CD14-positive monocyte (primary cell): ENCODE measurements around the gene TMTC2. TPM values are rescaled to one million over a fixed set of nuclear protein-coding genes. Genes with fewer than 3 reads are reported as not detected.
"Not testable (repeated sequence)": the region's sequence is repeated elsewhere in the genome, so short reads cannot be mapped to it uniquely, and the experiment has no call there.

ENCODE experiments used
- DNase-seq, 3 donors: peaks; one replicate each; pipeline ENCODE4 v3.0.0-alpha.2; 2011 to 2022
- H2AFZ ChIP-seq: 2 replicates; pipeline ENCODE4 v1.6.0; 2012; ENCODE audit warnings: mild to moderate bottlenecking, low read depth, low read length, inconsistent platforms; ENCODE audit not compliant: insufficient read depth, poor library complexity, severe bottlenecking
- H3K27ac ChIP-seq, 2 donors: 1 replicate in 1 of 2; 2 replicates in 1 of 2; pipeline ENCODE4 v1.5.1; 2012 to 2013; ENCODE audit warnings: low read length in 2 of 2, control low read depth in 1 of 2, inconsistent platforms in 1 of 2, low read depth in 1 of 2, mild to moderate bottlenecking in 1 of 2
- H3K27me3 ChIP-seq, 2 donors: one replicate each; pipeline versions ENCODE4 v1.6.0 to v1.6.1; 2011 to 2013; ENCODE audit warnings: low read length in 2 of 2; ENCODE audit not compliant: control insufficient read depth in 2 of 2, insufficient read depth in 2 of 2
- H3K36me3 ChIP-seq, 2 donors: replicated peaks in 1 of 2; 1 replicate in 1 of 2; 2 replicates in 1 of 2; pipeline versions ENCODE4 v1.5.1 to v1.6.1; 2012 to 2013; ENCODE audit warnings: low read length in 2 of 2, control low read depth in 1 of 2, inconsistent platforms in 1 of 2, mild to moderate bottlenecking in 1 of 2; ENCODE audit not compliant: insufficient read depth in 2 of 2, control insufficient read depth in 1 of 2
- H3K4me1 ChIP-seq, 2 donors: 1 replicate in 1 of 2; 2 replicates in 1 of 2; pipeline versions ENCODE4 v1.5.1 to v1.6.1; 2012 to 2013; ENCODE audit warnings: low read length in 2 of 2, control low read depth in 1 of 2, inconsistent platforms in 1 of 2, mild to moderate bottlenecking in 1 of 2, moderate library complexity in 1 of 2; ENCODE audit not compliant: insufficient read depth in 2 of 2, control insufficient read depth in 1 of 2
- H3K4me2 ChIP-seq: replicated peaks from 2 replicates; pipeline ENCODE3; 2012; ENCODE audit warnings: low read length, moderate library complexity, mild to moderate bottlenecking; ENCODE audit not compliant: poor library complexity, severe bottlenecking; ENCODE audit errors: extremely low read depth
- H3K4me3 ChIP-seq, 3 experiments: fragments of 200-600 bp in 1 of 3; sonication (generic) in 1 of 3; replicated peaks in 1 of 3; 1 replicate in 2 of 3; 2 replicates in 1 of 3; pipeline ENCODE4 v1.5.1; 2011 to 2013; ENCODE audit warnings: low read length in 3 of 3, mild to moderate bottlenecking in 3 of 3, control low read depth in 2 of 3, low read depth in 2 of 3, inconsistent platforms in 1 of 3, moderate library complexity in 1 of 3
- H3K79me2 ChIP-seq: 2 replicates; pipeline ENCODE4 v1.6.0; 2012; ENCODE audit warnings: mild to moderate bottlenecking, control low read depth, inconsistent platforms, low read length, moderate library complexity; ENCODE audit not compliant: insufficient read depth
- H3K9ac ChIP-seq: 2 replicates; pipeline ENCODE4 v1.6.0; 2017; ENCODE audit warnings: low read length, mild to moderate bottlenecking; ENCODE audit not compliant: insufficient read depth, poor library complexity, severe bottlenecking
- H3K9me3 ChIP-seq, 2 donors: replicated peaks in 1 of 2; 1 replicate in 1 of 2; 2 replicates in 1 of 2; pipeline versions ENCODE4 v1.5.1 to v1.6.1; 2012 to 2013; ENCODE audit warnings: low read length in 2 of 2, control low read depth in 1 of 2; ENCODE audit not compliant: control insufficient read depth in 1 of 2, insufficient read depth in 1 of 2
- H4K20me1 ChIP-seq: 2 replicates; pipeline ENCODE4 v1.6.0; 2012; ENCODE audit warnings: mild to moderate bottlenecking, low read length, control low read depth, moderate library complexity; ENCODE audit not compliant: insufficient read depth
- H3K27ac Mint-ChIP-seq, 7 donors: one replicate each; pipeline ENCODE4 v1.8.0; 2020; ENCODE audit warnings: mild to moderate bottlenecking in 7 of 7, mixed read lengths in 7 of 7, moderate library complexity in 6 of 7, inconsistent platforms in 2 of 7
- H3K27me3 Mint-ChIP-seq, 3 donors: one replicate each; pipeline ENCODE4 v1.8.0; 2021 to 2022; ENCODE audit warnings: low read depth in 3 of 3, mild to moderate bottlenecking in 3 of 3, mixed read lengths in 3 of 3, moderate library complexity in 3 of 3, inconsistent platforms in 1 of 3
- H3K36me3 Mint-ChIP-seq, 2 donors: one replicate each; pipeline ENCODE4 v1.8.0; 2020; ENCODE audit warnings: mixed read lengths in 2 of 2, inconsistent platforms in 1 of 2, mild to moderate bottlenecking in 1 of 2
- H3K4me1 Mint-ChIP-seq: one replicate; pipeline ENCODE4 v1.8.0; 2020; ENCODE audit warnings: mild to moderate bottlenecking, mixed read lengths
- H3K4me3 Mint-ChIP-seq, 2 donors: one replicate each; pipeline ENCODE4 v1.8.0; 2020; ENCODE audit warnings: mild to moderate bottlenecking in 2 of 2, mixed read lengths in 2 of 2, moderate library complexity in 1 of 2
- H3K9me3 Mint-ChIP-seq, 7 donors: one replicate each; pipeline ENCODE4 v1.8.0; 2020 to 2022; ENCODE audit warnings: mixed read lengths in 7 of 7, mild to moderate bottlenecking in 6 of 7, moderate library complexity in 6 of 7, inconsistent platforms in 2 of 7
- WGBS: methylation state at CpG from one replicate; pipeline ENCODE4 v1.1.5; 2013; ENCODE audit warnings: missing lambda C conversion rate; ENCODE audit not compliant: insufficient coverage; 5-methylcytosine and 5-hydroxymethylcytosine counted together
- intact Hi-C, 2 donors: fragments of 100-400 bp; cut with micrococcal nuclease; formaldehyde crosslinking; loops; one replicate each; pipeline versions ENCODE4 v1.15.0 to v1.15.1; 2023
- polyA plus RNA-seq, 3 donors: library from polyadenylated mRNA; depleted of rRNA in 1 of 3; unstranded in 2 of 3; stranded (reverse) in 1 of 3; fragments of 300-500 nt in 2 of 3; fragments of >200 nt in 1 of 3; fragmentation: Illumina TruSeq in 2 of 3; gene quantifications; 1 replicate in 2 of 3; 2 replicates in 1 of 3; pipeline ENCODE4 v1.2.3, GENCODE V29; 2012 to 2021
- TF ChIP-seq, protein P1 (sequence below): fragments of 200-600 bp; IDR thresholded peaks from one replicate; pipeline ENCODE4 v1.8.0; 2022; ENCODE audit warnings: antibody characterized with exemption, mild to moderate bottlenecking

Gene TMTC2
- polyA plus RNA-seq, 3 donors, result 2.5 to 15.7 (median 3.3) TPM

- Histone ChIP-seq H3K4me2 (no peak overlapping the region), H3K27me3 (no peaks in the 10 kb centered on the region), H3K9ac (no peak overlapping the region), H3K9me3 (no peaks in the 10 kb centered on the region), H3K27ac (no peak overlapping the region), H4K20me1 (no peaks in the 10 kb centered on the region), H2AFZ (no peak overlapping the region), H3K79me2 (no peaks in the 10 kb centered on the region), H3K4me3 (no peak overlapping the region), H3K4me1 (no peaks in the 10 kb centered on the region), H3K36me3 (no peaks in the 10 kb centered on the region)
- Mint-ChIP-seq H3K9me3 (peaks cover 7 to 23% (median 11%) of the 10 kb centered on the region in 7 donors), H3K27ac (no peak overlapping the region), H3K27me3 (no peaks in the 10 kb centered on the region), H3K36me3 (peaks cover 13 to 15% of the 10 kb centered on the region in 2 donors), H3K4me3 (no peak overlapping the region), H3K4me1 (no peaks in the 10 kb centered on the region)
- WGBS, result no CpG with 5 or more reads among the region's 4 CpGs
- intact Hi-C loops, result no loop called here
- TF ChIP-seq, protein P1, sequence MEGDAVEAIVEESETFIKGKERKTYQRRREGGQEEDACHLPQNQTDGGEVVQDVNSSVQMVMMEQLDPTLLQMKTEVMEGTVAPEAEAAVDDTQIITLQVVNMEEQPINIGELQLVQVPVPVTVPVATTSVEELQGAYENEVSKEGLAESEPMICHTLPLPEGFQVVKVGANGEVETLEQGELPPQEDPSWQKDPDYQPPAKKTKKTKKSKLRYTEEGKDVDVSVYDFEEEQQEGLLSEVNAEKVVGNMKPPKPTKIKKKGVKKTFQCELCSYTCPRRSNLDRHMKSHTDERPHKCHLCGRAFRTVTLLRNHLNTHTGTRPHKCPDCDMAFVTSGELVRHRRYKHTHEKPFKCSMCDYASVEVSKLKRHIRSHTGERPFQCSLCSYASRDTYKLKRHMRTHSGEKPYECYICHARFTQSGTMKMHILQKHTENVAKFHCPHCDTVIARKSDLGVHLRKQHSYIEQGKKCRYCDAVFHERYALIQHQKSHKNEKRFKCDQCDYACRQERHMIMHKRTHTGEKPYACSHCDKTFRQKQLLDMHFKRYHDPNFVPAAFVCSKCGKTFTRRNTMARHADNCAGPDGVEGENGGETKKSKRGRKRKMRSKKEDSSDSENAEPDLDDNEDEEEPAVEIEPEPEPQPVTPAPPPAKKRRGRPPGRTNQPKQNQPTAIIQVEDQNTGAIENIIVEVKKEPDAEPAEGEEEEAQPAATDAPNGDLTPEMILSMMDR, result no peak
- DNase-seq, result no peak
Measured at GRCh38 chr12:83114966-83115365, 428.3 kb downstream of the TMTC2 start.

DNA sequence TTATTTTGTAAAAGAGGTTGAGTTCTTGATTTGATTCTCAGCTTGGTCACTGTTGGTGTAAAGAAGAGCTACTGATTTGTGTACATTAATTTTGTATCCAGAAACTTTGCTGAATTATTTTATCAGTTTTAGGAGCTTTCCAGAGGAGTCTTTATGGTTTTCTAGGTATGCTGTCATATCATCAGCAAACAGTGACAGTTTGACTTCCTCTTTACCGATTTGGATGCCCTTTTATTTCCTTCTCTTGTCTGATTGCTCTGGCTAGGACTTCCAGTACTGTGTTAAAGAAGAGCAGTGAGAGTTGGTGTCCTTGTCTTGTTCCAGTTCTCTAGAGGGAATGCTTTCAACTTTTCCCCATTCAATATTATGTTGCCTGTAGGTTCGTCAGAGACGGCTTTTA, 431.2 kb downstream of the TMTC2 start:
- H3K36me3 ChIP-seq, H4K20me1 ChIP-seq, H3K27me3 ChIP-seq, H3K4me1 ChIP-seq, DNase-seq, H3K79me2 ChIP-seq, H2AFZ ChIP-seq, H3K9me3 ChIP-seq, H3K27me3 Mint-ChIP-seq, H3K4me3 Mint-ChIP-seq, H3K4me2 ChIP-seq, H3K4me3 ChIP-seq, H3K4me1 Mint-ChIP-seq, H3K27ac ChIP-seq, H3K9ac ChIP-seq, intact Hi-C loops, H3K27ac Mint-ChIP-seq: not testable (repeated sequence)
- Mint-ChIP-seq H3K9me3 (peaks cover 13 to 38% (median 18%) of the 10 kb centered on the region in 7 donors), H3K36me3 (peaks cover 11 to 17% of the 10 kb centered on the region in 2 donors)
- WGBS, result 100% methylated on average over 2 of the region's 3 CpGs
